H4 (cell line): Measurements from ENCODE around the gene CCDC117. TPM values are rescaled to one million over a fixed set of nuclear protein-coding genes. Genes with fewer than 3 reads are reported as not detected.
"Not testable (repeated sequence)": the region's sequence is repeated elsewhere in the genome, so short reads cannot be mapped to it uniquely, and the experiment has no call there.

Experiments used
- DNase-seq: peaks from one replicate; pipeline ENCODE4 v3.0.0-alpha.2; 2015; ENCODE audit warnings: low spot score
- total RNA-seq: library from RNA; depleted of rRNA; stranded (reverse); fragments of >200 nt; shearing (Covaris generic); gene quantifications from 2 replicates; pipeline ENCODE4 v1.2.3, GENCODE V29; 2014; rRNA removed

Gene CCDC117
- total RNA-seq: 16.0 and 17.2 TPM in 2 replicates

- DNase-seq: peak; percentile 83
Measured at GRCh38 chr22:28772633-28773460, at the start of gene CCDC117. Gene CCDC117, plus strand, starts transcription at chr22:28772695. Its CDS starts 155 bp downstream, at chr22:28772850.

- DNase-seq: no peak
Measured at GRCh38 chr22:28728002-28728401, 44.5 kb upstream of the CCDC117 start.

- no peak for DNase-seq
Measured at GRCh38 chr22:28728621-28729313, 43.7 kb upstream of the CCDC117 start.

DNA sequence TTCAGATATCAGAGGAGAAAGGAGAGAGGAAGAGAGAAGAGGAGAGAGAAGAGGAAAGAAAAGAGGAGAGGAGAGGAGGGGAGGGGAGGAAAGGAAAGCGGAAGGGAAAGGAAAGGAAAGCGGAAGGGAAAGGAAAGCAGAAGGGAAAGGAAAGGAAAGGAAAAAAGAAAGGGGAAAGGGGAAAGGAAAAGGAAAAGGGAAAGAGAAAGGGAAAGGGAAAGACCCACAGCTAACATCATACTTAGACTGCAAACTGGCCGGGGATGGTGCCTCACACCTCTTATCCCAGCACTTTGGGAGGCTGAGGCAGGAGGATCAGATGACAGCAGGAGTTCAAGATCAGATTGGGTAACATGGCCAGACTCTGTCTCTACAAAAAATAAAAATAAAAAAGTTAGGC is 42.3 kb upstream of the CCDC117 start:
- no peak for DNase-seq

GRCh38 chr22:28734393-28734792 is 38.1 kb upstream of the CCDC117 start:
- no peak for DNase-seq

- DNase-seq: no peak
Measured at GRCh38 chr22:28736301-28737155, 36.0 kb upstream of the CCDC117 start.

- DNase-seq: no peak
Measured at GRCh38 chr22:28737701-28738100, 34.8 kb upstream of the CCDC117 start.

GRCh38 chr22:28738876-28739275 is 33.6 kb upstream of the CCDC117 start:
- DNase-seq: not testable (repeated sequence)

DNA sequence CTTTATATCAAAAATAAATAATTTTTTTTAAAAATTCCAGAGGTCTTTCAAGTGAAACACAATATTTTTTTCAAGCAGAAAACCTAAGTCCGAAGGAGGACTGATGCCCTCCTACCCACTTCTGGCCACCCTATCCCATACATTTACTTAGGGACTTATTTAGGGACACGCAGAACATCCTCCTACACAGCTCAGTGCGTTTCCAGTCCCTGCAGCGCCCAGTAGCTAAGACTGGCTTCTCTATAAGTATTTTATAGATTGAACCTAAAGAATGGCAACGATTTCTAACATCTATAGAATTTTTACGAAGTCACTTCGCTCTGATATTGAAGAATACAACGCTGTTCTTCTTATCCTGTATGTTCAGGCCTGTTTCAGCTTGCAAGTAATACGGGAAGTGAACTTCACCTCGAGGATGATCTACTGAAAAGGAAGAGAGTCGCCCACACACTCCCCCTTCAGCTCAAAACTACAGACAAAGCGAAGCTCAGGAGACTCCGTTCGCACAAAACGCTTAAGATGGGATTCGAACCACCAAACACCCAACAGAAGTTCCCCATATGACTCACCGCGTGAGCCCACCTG is 31.2 kb upstream of the CCDC117 start:
- DNase-seq: no peak

GRCh38 chr22:28741785-28742561 is 30.5 kb upstream of the CCDC117 start, which contains the start of the genes CHEK2 and HSCB:
Gene CHEK2, minus strand, starts transcription at chr22:28741820. Its CDS starts 7,099 bp downstream, at chr22:28734721.
Gene HSCB, plus strand, starts transcription at chr22:28742039. Its CDS starts 57 bp downstream, at chr22:28742096.
- peak; percentile 96 for DNase-seq

- DNase-seq: no peak
Measured at GRCh38 chr22:28742562-28742962, 29.9 kb upstream of the CCDC117 start.

DNA sequence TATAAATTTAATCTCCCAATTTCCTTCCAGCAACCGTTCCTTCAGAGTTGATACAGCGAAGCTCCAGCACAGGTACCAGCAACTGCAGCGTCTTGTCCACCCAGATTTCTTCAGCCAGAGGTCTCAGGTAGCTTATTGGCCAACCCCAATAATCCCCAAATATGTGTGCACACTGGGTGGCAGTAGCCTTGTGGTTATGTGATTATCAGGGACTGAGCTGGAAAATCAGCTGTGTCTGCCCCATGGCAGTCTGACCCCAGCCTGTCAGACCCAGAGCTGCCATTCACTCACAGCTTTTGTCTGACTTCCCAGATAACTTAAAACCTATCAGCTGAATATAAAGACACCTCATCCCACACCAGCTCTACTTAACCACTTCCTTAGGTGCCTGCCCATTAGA is 28.6 kb upstream of the CCDC117 start:
- no peak for DNase-seq

- no peak for DNase-seq
Measured at GRCh38 chr22:28750471-28750881, 22.0 kb upstream of the CCDC117 start.

- DNase-seq: not testable (repeated sequence)
Measured at GRCh38 chr22:28754512-28754911, 18.0 kb upstream of the CCDC117 start.

- peak; percentile 11 for DNase-seq
Measured at GRCh38 chr22:28759861-28760560, 12.5 kb upstream of the CCDC117 start.

DNA sequence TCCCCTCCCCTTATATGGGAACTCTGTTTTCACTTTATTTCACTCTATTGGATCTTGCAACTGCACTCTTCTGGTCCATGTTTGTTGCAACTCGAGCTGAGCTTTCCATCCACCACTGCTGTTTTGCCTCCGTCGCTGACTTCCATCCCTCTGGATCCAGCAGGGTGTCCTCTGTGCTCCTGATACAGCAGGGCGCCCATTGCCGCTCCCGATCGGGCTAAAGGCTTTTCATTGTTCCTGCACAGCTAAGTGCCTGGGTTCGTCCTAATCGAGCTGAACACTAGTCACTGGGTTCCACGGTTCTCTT is 11.1 kb upstream of the CCDC117 start:
- DNase-seq: no peak

DNA sequence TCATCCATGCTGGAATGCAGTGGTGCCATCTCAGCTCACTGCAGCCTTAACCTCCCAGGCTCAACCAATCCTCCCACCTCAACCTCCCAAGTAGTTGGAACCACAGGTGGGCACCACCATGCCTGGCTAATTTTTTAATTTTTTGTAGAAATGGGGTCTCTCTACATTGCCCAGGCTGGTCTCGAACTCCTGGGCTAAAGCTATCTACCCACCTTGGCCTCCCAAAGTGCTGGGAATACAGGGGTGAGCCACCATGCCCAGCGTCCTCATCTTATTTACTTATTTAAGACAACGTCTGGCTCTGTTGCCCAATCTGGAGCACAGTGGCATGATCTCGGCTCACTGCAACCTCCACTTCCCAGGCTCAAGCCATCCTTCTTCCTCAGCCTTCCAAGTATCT is 10.5 kb upstream of the CCDC117 start:
- not testable (repeated sequence) for DNase-seq

DNA sequence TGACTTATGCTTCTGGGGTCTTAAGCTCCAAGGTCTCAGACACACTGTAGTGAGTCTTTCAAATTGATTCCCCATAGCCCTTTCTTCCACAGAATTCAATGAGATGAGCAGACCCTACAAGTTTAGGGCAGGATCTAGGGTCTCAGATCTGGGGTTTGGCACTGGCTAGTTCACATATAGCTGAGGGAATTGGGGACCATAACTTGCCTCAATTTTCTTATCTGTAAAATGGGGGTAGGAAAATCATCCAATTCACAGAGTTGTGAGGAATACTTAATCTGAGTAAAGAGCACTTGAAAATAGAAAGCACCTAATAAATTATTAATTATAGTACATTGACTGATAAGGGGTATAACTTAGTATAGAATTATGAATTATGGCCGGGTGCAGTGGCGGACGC is 5.9 kb upstream of the CCDC117 start:
- DNase-seq: no peak

DNA sequence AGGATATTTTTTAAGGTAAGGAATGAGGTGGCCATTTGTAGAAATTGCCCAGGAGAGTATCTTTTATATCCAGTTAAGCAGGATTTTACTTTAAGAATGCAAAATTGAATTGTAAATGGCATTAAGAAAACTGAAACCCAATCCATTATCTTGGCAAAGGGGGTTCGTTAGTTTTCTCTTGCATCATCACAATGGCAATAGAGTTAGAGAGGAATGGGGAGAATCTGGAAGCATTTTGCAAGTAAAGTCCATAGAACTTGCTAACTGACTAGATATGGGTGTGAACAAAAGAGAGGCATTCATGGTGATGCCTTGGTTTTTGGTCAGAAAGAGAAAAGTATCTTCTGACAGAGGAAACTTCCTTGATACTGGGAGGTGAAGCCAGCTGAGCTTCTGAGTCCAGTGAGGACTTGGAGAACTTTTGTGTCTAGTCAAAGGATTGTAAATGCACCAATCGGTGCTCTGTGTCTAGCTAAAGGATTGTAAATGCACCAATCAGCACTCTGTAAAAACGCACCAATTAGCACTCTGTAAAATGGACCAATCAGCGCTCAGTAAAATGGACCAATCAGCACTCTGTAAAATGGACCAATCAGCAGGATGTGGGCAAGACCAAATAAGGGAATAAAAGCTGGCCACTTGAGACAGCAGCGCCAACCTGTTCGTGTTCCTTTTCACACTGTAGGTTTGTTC is 3.6 kb upstream of the CCDC117 start:
- no peak for DNase-seq
